ENCODE data around the gene SPATS2L. TPM values are rescaled to one million over a fixed set of nuclear protein-coding genes. Genes with fewer than 3 reads are reported as not detected.

The SPATS2L gene
- total RNA-seq, 1 donor from 2014 or later, result 97.8 TPM

DNA sequence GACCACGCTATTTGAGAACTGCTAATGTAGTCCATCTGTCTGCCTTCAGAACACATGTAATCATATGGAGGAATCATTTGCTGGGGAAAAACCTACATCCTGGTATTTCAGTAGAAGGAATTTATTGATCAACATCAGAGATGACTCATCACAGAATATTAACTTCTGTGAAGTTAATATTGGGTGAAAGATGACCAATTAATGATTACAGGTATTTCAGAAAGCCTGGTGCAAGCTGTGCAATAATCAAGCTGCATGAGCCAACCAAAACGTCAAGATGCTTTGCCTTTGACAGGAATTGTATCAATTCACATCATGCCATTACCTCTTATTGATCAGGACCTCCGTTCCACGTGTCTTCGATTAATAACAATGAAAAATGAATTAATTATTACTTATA is 9.4 kb upstream of the SPATS2L start:
- H3K4me1 Mint-ChIP-seq (ENCODE audit: unreplicated experiment), result peaks cover 11% of the 10 kb centered on the region
- no peaks in the 10 kb centered on the region for H3K9me3 Mint-ChIP-seq
- no peak overlapping the region for H3K27ac Mint-ChIP-seq
- H3K27me3 Mint-ChIP-seq, result peaks cover 3% of the 10 kb centered on the region
- H3K4me3 Mint-ChIP-seq, result no peak overlapping the region
- H3K36me3 Mint-ChIP-seq, result no peaks in the 10 kb centered on the region
- DNase-seq (ENCODE audit: extremely low spot score, unreplicated experiment), result no peak
- no peak for TF ChIP-seq CTCF (conservative IDR thresholded peaks at IDR 0.05)

DNA sequence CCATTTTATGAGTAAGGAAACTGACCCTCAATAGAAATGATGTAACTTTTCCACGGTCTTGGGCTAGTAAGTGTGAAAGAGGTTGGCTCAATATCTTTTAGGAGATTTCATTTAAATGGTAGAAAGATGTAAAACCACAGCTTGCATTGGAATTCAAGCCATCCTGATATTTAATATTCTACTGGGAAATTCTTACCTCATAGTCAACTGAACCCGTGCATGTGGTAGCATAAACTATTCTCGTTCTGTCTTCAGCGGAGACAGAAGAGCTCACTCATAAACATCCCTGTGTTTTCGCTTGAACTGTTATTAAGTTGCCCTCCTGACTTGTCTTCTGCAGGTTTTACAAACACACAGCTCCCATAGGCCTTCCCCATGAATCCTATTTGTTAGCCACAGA is 8.5 kb upstream of the SPATS2L start:
- DNase-seq (ENCODE audit: extremely low spot score, unreplicated experiment), result no peak
- peaks cover 3% of the 10 kb centered on the region for H3K27me3 Mint-ChIP-seq
- peaks cover 15% of the 10 kb centered on the region for H3K4me1 Mint-ChIP-seq (ENCODE audit: unreplicated experiment)
- no peak for TF ChIP-seq CTCF (conservative IDR thresholded peaks at IDR 0.05)
- H3K36me3 Mint-ChIP-seq, result no peaks in the 10 kb centered on the region
- H3K9me3 Mint-ChIP-seq, result no peaks in the 10 kb centered on the region
- H3K4me3 Mint-ChIP-seq, result no peak overlapping the region
- H3K27ac Mint-ChIP-seq, result no peak overlapping the region

DNA sequence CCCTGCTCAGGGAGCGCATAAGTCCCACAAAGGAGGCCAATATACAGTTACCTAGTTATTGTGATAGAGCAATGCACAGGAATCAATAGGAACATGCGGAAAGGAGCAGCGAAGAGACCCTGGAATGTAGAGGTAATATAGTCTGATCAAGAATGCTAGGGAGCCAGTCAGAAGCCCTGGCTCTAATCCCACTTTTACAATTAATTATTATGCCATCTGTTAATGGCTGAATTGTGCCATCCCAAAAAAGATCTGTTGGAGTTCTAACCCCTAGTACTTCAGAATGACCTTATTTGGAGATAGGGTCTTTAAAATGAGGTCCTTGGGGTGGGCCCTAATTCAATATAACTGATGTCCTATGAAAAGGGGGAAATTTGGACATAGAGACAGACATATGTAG is 7.7 kb upstream of the SPATS2L start:
- no peak overlapping the region for H3K27ac Mint-ChIP-seq
- TF ChIP-seq CTCF (conservative IDR thresholded peaks at IDR 0.05), result no peak
- H3K4me1 Mint-ChIP-seq (ENCODE audit: unreplicated experiment), result peaks cover 20% of the 10 kb centered on the region
- no peak overlapping the region for H3K4me3 Mint-ChIP-seq
- no peaks in the 10 kb centered on the region for H3K36me3 Mint-ChIP-seq
- H3K27me3 Mint-ChIP-seq, result peaks cover 3% of the 10 kb centered on the region
- H3K9me3 Mint-ChIP-seq, result no peaks in the 10 kb centered on the region
- no peak for DNase-seq (ENCODE audit: extremely low spot score, unreplicated experiment)

- Mint-ChIP-seq H3K27ac (peak overlapping the region; percentile 20), H3K4me1 (ENCODE audit: unreplicated experiment) (peaks cover 20% of the 10 kb centered on the region), H3K9me3 (no peaks in the 10 kb centered on the region), H3K36me3 (no peaks in the 10 kb centered on the region), H3K4me3 (peak overlapping the region; percentile 30), H3K27me3 (peaks cover 3% of the 10 kb centered on the region)
- DNase-seq (ENCODE audit: extremely low spot score, unreplicated experiment), result no peak
- no peak for TF ChIP-seq CTCF (conservative IDR thresholded peaks at IDR 0.05)
Observed at GRCh38 chr2:200300065-200300464, 6.4 kb upstream of the SPATS2L start.

GRCh38 chr2:200300638-200301314 is 5.7 kb upstream of the SPATS2L start:
- TF ChIP-seq CTCF (conservative IDR thresholded peaks at IDR 0.05), result no peak
- Mint-ChIP-seq H3K27me3 (peaks cover 3% of the 10 kb centered on the region), H3K9me3 (no peaks in the 10 kb centered on the region), H3K4me3 (peak overlapping the region; percentile 30), H3K4me1 (ENCODE audit: unreplicated experiment) (peaks cover 20% of the 10 kb centered on the region), H3K36me3 (no peaks in the 10 kb centered on the region), H3K27ac (peak overlapping the region; percentile 20)
- no peak for DNase-seq (ENCODE audit: extremely low spot score, unreplicated experiment)
